Caco-2 (cell line): ENCODE results near the gene DQX1. TPM values are rescaled to one million over a fixed set of nuclear protein-coding genes. Genes with fewer than 3 reads are reported as not detected.

ENCODE experiments used
- BruUV-seq: library from RNA; stranded (reverse); fragments of 400-500 nt; replicated peaks from 2 replicates; lab custom pipeline; 2021; lab: Mats Ljungman, UMichigan
- CTCF ChIA-PET: fragments of 300-600 bp; sonication (Branson Sonifier 250); formaldehyde crosslinking; loops from one replicate; lab custom pipeline; 2022; ENCODE audit warnings: antibody characterized with exemption; lab: Charles Lee
- POLR2A ChIA-PET: fragments of 300-600 bp; sonication (Branson Sonifier 250); formaldehyde crosslinking; loops from one replicate; lab custom pipeline; 2022; ENCODE audit warnings: antibody characterized with exemption; lab: Charles Lee
- DNase-seq, 2 experiments: peaks; one replicate each; pipeline versions ENCODE4 v3.0.0 to v3.0.0-alpha.2; 2020 to 2022
- H3K27me3 ChIP-seq: replicated peaks from 2 replicates; pipeline ENCODE4 v1.6.0; 2011; ENCODE audit warnings: low read length; ENCODE audit not compliant: control insufficient read depth, insufficient read depth
- H3K36me3 ChIP-seq: 2 replicates; pipeline ENCODE4 v1.5.1; 2011; ENCODE audit warnings: low read length; ENCODE audit not compliant: control insufficient read depth, insufficient read depth
- H3K4me1 ChIP-seq: fragments of 250-450 bp; sonication (Bioruptor Pico); 2 replicates; pipeline ENCODE4 v1.5.1; 2020; ENCODE audit warnings: mild to moderate bottlenecking
- H3K4me3 ChIP-seq: 2 replicates; pipeline ENCODE4 v1.5.1; 2011; ENCODE audit warnings: low read depth, mild to moderate bottlenecking, control low read depth, low read length
- H3K9me3 ChIP-seq: fragments of 250-450 bp; sonication (Bioruptor Pico); 2 replicates; pipeline ENCODE4 v1.5.1; 2020; ENCODE audit warnings: mild to moderate bottlenecking, moderate library complexity
- H3K27ac Mint-ChIP-seq: one replicate; pipeline ENCODE4 v1.8.0; 2022; ENCODE audit warnings: mixed read lengths; ENCODE audit not compliant: unreplicated experiment
- H3K27me3 Mint-ChIP-seq: one replicate; pipeline ENCODE4 v1.8.0; 2022; ENCODE audit warnings: mixed read lengths; ENCODE audit not compliant: insufficient read depth, unreplicated experiment
- H3K36me3 Mint-ChIP-seq: one replicate; pipeline ENCODE4 v1.8.0; 2022; ENCODE audit warnings: mild to moderate bottlenecking, mixed read lengths; ENCODE audit not compliant: insufficient read depth, unreplicated experiment
- H3K4me1 Mint-ChIP-seq: one replicate; pipeline ENCODE4 v1.8.0; 2022; ENCODE audit warnings: low read depth, mixed read lengths; ENCODE audit not compliant: unreplicated experiment
- H3K4me3 Mint-ChIP-seq: one replicate; pipeline ENCODE4 v1.8.0; 2022; ENCODE audit warnings: mild to moderate bottlenecking, moderate library complexity, mixed read lengths; ENCODE audit not compliant: unreplicated experiment
- H3K9me3 Mint-ChIP-seq: one replicate; pipeline ENCODE4 v1.8.0; 2022; ENCODE audit warnings: mixed read lengths; ENCODE audit not compliant: unreplicated experiment
- intact Hi-C: fragments of 100-400 bp; cut with micrococcal nuclease; formaldehyde crosslinking; loops from one replicate; pipeline ENCODE4 v1.10.0; 2022; ENCODE audit not compliant: unreplicated experiment
- total RNA-seq: library from RNA; stranded (reverse); gene quantifications from 2 replicates; pipeline ENCODE4 v1.2.3, GENCODE V29; 2022
- TF ChIP-seq, protein P1 (sequence below), 2 experiments: fragments of 200-600 bp in 1 of 2; IDR thresholded peaks; 1 replicate in 1 of 2; 2 replicates in 1 of 2; pipeline versions ENCODE4 v1.5.1 to v1.8.0; 2011 to 2022; ENCODE audit warnings: antibody characterized with exemption in 1 of 2, control low read depth in 1 of 2, inconsistent platforms in 1 of 2, low read depth in 1 of 2, low read length in 1 of 2, mild to moderate bottlenecking in 1 of 2, moderate library complexity in 1 of 2; ENCODE audit not compliant: insufficient read depth in 1 of 2, severe bottlenecking in 1 of 2, unreplicated experiment in 1 of 2

Gene DQX1
- total RNA-seq, 1 experiment from 2014 or later: 0.50 TPM

DNA sequence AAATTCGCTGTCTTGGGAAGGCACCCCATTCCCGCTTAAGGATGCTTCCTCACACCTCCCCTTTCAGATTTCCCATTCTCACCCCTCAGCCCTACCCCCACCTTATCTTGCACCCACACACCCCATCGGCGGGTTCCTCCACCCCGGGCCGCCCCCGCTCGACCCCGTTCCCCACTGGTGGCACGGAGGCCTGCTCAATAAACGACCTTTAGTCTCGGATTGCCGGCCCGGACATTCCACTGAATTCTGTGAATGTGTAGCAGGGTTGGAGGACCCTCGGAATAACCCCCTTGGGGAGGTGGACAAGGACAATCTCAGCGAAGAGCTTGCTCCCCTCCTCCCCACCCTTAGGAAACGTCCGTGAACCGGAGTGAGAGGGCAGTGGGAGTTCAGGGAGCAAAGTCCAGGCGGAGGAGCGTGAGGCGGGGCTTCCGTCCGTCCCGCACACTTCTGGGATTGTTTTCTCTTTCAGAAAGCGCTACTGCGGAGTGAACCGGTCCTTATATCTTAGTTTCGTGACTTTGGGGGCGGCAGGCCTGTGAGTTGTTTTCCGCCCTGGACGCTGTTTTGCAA lies 23.8 kb downstream of the DQX1 start:
- intact Hi-C loops: loop anchor here (1.0 kb wide), 1 partner anchor 13 kb away; no protein-coding TSS in a partner anchor
- peaks cover 53% of the 10 kb centered on the region for H3K36me3 Mint-ChIP-seq
- TF ChIP-seq, protein P1, sequence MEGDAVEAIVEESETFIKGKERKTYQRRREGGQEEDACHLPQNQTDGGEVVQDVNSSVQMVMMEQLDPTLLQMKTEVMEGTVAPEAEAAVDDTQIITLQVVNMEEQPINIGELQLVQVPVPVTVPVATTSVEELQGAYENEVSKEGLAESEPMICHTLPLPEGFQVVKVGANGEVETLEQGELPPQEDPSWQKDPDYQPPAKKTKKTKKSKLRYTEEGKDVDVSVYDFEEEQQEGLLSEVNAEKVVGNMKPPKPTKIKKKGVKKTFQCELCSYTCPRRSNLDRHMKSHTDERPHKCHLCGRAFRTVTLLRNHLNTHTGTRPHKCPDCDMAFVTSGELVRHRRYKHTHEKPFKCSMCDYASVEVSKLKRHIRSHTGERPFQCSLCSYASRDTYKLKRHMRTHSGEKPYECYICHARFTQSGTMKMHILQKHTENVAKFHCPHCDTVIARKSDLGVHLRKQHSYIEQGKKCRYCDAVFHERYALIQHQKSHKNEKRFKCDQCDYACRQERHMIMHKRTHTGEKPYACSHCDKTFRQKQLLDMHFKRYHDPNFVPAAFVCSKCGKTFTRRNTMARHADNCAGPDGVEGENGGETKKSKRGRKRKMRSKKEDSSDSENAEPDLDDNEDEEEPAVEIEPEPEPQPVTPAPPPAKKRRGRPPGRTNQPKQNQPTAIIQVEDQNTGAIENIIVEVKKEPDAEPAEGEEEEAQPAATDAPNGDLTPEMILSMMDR (IDR thresholded peaks at IDR 0.05; ENCODE audit: insufficient read depth in 1 of 2, low read depth in 1 of 2, low read length in 1 of 2, severe bottlenecking in 1 of 2, unreplicated experiment in 1 of 2): no peak
- ChIA-PET POLR2A (interaction anchor here (1.0 to 5.2 kb wide), 5 partner anchors 13 to 31 kb away, joined by 3 to 17 read pairs (median 4); partner anchors contain the start of gene DQX1), CTCF (interaction anchor here (0.6 to 2.9 kb wide), 3 partner anchors 13 to 49 kb away, joined by 3 to 9 read pairs (median 8); partner anchors contain the start of genes CCDC142 and TTC31)
- Histone ChIP-seq H3K4me1 (peaks cover 61% of the 10 kb centered on the region), H3K4me3 (peak overlapping the region; percentile 75), H3K27me3 (no peaks in the 10 kb centered on the region), H3K36me3 (0 out of 2 replicates have a peak, but pooled peaks cover 2% of the 10 kb centered on the region), H3K9me3 (no peaks in the 10 kb centered on the region)
- H3K4me1 Mint-ChIP-seq: peaks cover 33% of the 10 kb centered on the region
- H3K27ac Mint-ChIP-seq: peak overlapping the region; percentile 87
- peak overlapping the region; percentile 94 for H3K4me3 Mint-ChIP-seq
- H3K9me3 Mint-ChIP-seq: no peaks in the 10 kb centered on the region
- TSS peak; percentile 9 for BruUV-seq
- DNase-seq: peak; percentile 72 to 81
- H3K27me3 Mint-ChIP-seq: no peaks in the 10 kb centered on the region

DNA sequence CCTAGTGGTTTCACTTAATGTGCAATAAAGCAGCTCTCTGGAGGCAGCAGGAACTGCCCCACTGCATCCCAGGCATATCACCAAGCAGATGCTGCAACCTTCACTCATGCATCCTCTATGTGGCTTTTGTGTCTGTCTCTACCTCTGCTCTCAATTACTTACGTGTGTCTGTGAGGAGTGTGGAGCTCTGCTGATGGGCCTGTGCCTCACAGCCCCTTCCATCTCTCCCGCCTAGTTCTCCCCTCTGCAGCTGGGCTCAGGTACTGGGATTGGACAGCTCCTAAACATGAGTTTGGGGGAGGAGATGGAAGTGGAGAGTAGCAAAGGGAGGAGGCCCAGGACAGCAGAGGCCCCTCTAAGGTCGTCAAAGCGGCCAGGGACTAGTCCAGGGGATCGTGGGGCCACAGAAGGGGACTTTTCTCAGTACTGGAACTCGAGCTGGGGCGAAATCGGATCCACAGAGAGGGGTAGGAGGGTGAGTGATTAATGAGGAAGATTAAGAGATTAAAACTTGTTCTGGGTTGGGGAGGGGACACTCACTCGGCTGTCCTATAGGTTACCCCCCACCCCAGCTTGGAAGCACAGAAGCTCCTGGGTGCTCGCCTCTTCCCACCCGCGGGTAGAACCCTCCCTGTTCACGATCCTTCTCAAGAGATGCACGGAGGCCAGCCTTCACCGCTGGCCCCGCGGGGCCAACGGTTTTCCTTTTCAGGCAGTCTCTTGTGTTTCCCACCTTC lies 24.5 kb downstream of the DQX1 start:
- H3K27me3 ChIP-seq: no peaks in the 10 kb centered on the region
- intact Hi-C loops: loop anchor here (1.0 kb wide), 1 partner anchor 12 kb away; no protein-coding TSS in a partner anchor
- peak overlapping the region; percentile 87 for H3K27ac Mint-ChIP-seq
- POLR2A ChIA-PET: interaction anchor here (0.9 to 5.2 kb wide), 5 partner anchors 12 to 43 kb away, joined by 3 to 17 read pairs (median 3); partner anchors contain the start of genes DQX1 and WBP1
- H3K9me3 Mint-ChIP-seq: no peaks in the 10 kb centered on the region
- H3K4me1 Mint-ChIP-seq: peaks cover 29% of the 10 kb centered on the region
- H3K36me3 Mint-ChIP-seq: peaks cover 52% of the 10 kb centered on the region
- CTCF ChIA-PET: interaction anchor here (0.6 to 2.9 kb wide), 3 partner anchors 12 to 48 kb away, joined by 3 to 9 read pairs (median 8); partner anchors contain the start of genes CCDC142 and TTC31
- H3K4me1 ChIP-seq: peaks cover 59% of the 10 kb centered on the region
- no peaks in the 10 kb centered on the region for H3K9me3 ChIP-seq
- BruUV-seq: no TSS peak
- no peak for DNase-seq
- H3K36me3 ChIP-seq: peaks cover 3% of the 10 kb centered on the region; the same call in 1 of the 2 replicates
- peak overlapping the region; percentile 94 for H3K4me3 Mint-ChIP-seq
- H3K4me3 ChIP-seq: peak overlapping the region; percentile 75
- no peaks in the 10 kb centered on the region for H3K27me3 Mint-ChIP-seq
- TF ChIP-seq, protein P1 (IDR thresholded peaks at IDR 0.05; ENCODE audit: insufficient read depth in 1 of 2, low read depth in 1 of 2, low read length in 1 of 2, severe bottlenecking in 1 of 2, unreplicated experiment in 1 of 2): no peak

DNA sequence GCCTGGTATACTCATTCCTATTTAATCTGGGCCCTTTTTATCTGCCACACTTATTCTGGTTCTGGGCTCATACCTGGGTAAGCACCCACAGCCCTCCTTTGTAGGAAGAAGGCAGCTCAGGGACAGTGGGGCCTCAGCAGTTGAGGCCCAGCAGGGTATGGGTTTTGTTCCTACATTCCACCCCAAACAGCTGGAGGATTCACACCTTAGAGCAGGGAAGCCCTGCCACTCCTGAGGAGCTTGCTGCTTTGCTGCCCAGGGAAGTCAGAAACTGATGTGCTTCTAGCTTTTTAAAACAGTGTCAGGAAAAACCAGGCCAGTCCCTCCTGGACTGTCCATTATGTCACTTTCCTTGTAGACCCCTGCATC lies 25.5 kb downstream of the DQX1 start:
- no TSS peak for BruUV-seq
- no peaks in the 10 kb centered on the region for H3K27me3 ChIP-seq
- H3K4me1 Mint-ChIP-seq: peaks cover 26% of the 10 kb centered on the region
- no peak overlapping the region for H3K4me3 ChIP-seq
- intact Hi-C loops: no loop called here
- no peaks in the 10 kb centered on the region for H3K9me3 ChIP-seq
- peaks cover 48% of the 10 kb centered on the region for H3K36me3 Mint-ChIP-seq
- DNase-seq: no peak
- peaks cover 3% of the 10 kb centered on the region; the same call in 1 of the 2 replicates for H3K36me3 ChIP-seq
- TF ChIP-seq, protein P1 (IDR thresholded peaks at IDR 0.05; ENCODE audit: insufficient read depth in 1 of 2, low read depth in 1 of 2, low read length in 1 of 2, severe bottlenecking in 1 of 2, unreplicated experiment in 1 of 2): no peak
- no peaks in the 10 kb centered on the region for H3K9me3 Mint-ChIP-seq
- POLR2A ChIA-PET: interaction anchor here (0.9 to 5.2 kb wide), 2 partner anchors 11 to 42 kb away, joined by 3 to 17 read pairs; partner anchors contain the start of gene WBP1
- H3K27ac Mint-ChIP-seq: no peak overlapping the region
- H3K4me1 ChIP-seq: peaks cover 50% of the 10 kb centered on the region
- H3K27me3 Mint-ChIP-seq: no peaks in the 10 kb centered on the region
- CTCF ChIA-PET: interaction anchor here (0.7 kb wide), 1 partner anchor 35 kb away, joined by 3 read pairs; the partner anchor contains the start of gene MOGS
- H3K4me3 Mint-ChIP-seq: peak overlapping the region; percentile 96
